Measurements from ENCODE around the gene PDZRN3. TPM values are rescaled to one million over a fixed set of nuclear protein-coding genes. Genes with fewer than 3 reads are reported as not detected.

The PDZRN3 gene
- total RNA-seq, 1 experiment from 2014 or later = 12.5 TPM

DNA sequence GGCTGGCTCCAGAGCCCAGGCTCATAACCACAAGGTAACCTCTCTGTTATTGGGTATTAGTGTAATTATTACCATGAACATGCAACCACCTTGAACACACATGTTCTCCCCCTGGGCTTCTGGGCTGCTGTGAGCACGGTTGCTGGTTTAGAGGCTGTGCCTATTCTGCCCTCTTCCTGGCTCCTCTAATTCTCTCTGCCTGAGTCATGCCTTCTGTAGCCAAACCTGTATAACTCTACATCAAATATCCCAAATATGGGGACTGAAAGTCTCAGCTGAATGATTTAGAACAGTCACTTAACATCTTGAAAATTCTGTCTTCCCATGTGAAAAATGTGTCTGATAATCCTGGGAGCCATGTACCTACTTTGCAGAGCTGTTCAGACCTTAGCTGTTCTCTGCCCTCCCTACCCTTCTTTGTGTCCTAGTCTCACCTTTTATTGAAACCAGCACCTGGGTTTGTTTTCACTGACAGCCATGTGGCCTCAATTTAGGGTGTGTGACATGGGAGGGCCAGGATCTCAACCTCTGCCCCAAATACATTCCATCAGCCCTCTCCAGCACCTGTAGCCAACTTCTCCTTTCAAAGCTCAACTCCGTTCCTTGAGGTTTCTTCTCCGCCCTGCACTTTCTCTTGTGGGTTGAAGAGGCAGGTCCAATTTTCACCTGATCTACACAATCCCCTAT lies 60.7 kb downstream of the PDZRN3 start:
- Histone ChIP-seq H3K4me1 (peaks cover 49% of the 10 kb centered on the region), H3K4me3 (ENCODE audit: low read depth, low read length) (no peak overlapping the region), H3K27me3 (replicated peaks; ENCODE audit: control insufficient read depth, insufficient read depth, low read length) (no peaks in the 10 kb centered on the region), H3K36me3 (ENCODE audit: control insufficient read depth, insufficient read depth, low read length) (no peaks in the 10 kb centered on the region), H3K9me3 (no peaks in the 10 kb centered on the region)
- CTCF ChIA-PET = no interaction called here
- Mint-ChIP-seq H3K36me3 (ENCODE audit: insufficient read depth, unreplicated experiment) (no peaks in the 10 kb centered on the region), H3K27me3 (ENCODE audit: insufficient read depth, unreplicated experiment) (no peaks in the 10 kb centered on the region), H3K9me3 (ENCODE audit: unreplicated experiment) (no peaks in the 10 kb centered on the region), H3K4me1 (ENCODE audit: low read depth, unreplicated experiment) (peaks cover 37% of the 10 kb centered on the region), H3K4me3 (ENCODE audit: unreplicated experiment) (no peak overlapping the region), H3K27ac (ENCODE audit: unreplicated experiment) (peak overlapping the region; percentile 22)
- DNase-seq = no peak
- intact Hi-C loops (cut with micrococcal nuclease; ENCODE audit: unreplicated experiment) = no loop called here
- POLR2A ChIA-PET = no interaction called here
- TF ChIP-seq, protein P1, sequence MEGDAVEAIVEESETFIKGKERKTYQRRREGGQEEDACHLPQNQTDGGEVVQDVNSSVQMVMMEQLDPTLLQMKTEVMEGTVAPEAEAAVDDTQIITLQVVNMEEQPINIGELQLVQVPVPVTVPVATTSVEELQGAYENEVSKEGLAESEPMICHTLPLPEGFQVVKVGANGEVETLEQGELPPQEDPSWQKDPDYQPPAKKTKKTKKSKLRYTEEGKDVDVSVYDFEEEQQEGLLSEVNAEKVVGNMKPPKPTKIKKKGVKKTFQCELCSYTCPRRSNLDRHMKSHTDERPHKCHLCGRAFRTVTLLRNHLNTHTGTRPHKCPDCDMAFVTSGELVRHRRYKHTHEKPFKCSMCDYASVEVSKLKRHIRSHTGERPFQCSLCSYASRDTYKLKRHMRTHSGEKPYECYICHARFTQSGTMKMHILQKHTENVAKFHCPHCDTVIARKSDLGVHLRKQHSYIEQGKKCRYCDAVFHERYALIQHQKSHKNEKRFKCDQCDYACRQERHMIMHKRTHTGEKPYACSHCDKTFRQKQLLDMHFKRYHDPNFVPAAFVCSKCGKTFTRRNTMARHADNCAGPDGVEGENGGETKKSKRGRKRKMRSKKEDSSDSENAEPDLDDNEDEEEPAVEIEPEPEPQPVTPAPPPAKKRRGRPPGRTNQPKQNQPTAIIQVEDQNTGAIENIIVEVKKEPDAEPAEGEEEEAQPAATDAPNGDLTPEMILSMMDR (IDR thresholded peaks at IDR 0.05; ENCODE audit: insufficient read depth in 1 of 2, low read depth in 1 of 2, low read length in 1 of 2, severe bottlenecking in 1 of 2, unreplicated experiment in 1 of 2) = no peak
- no TSS peak for BruUV-seq (replicated peaks)

- Histone ChIP-seq H3K36me3 (ENCODE audit: control insufficient read depth, insufficient read depth, low read length) (no peaks in the 10 kb centered on the region), H3K4me3 (ENCODE audit: low read depth, low read length) (no peak overlapping the region), H3K27me3 (replicated peaks; ENCODE audit: control insufficient read depth, insufficient read depth, low read length) (no peaks in the 10 kb centered on the region), H3K4me1 (peaks cover 34% of the 10 kb centered on the region), H3K9me3 (no peaks in the 10 kb centered on the region)
- TF ChIP-seq, protein P1 (IDR thresholded peaks at IDR 0.05; ENCODE audit: insufficient read depth in 1 of 2, low read depth in 1 of 2, low read length in 1 of 2, severe bottlenecking in 1 of 2, unreplicated experiment in 1 of 2) = no peak
- Mint-ChIP-seq H3K4me3 (ENCODE audit: unreplicated experiment) (no peak overlapping the region), H3K36me3 (ENCODE audit: insufficient read depth, unreplicated experiment) (no peaks in the 10 kb centered on the region), H3K27ac (ENCODE audit: unreplicated experiment) (no peak overlapping the region), H3K9me3 (ENCODE audit: unreplicated experiment) (no peaks in the 10 kb centered on the region), H3K4me1 (ENCODE audit: low read depth, unreplicated experiment) (peaks cover 23% of the 10 kb centered on the region), H3K27me3 (ENCODE audit: insufficient read depth, unreplicated experiment) (no peaks in the 10 kb centered on the region)
- BruUV-seq (replicated peaks) = no TSS peak
- DNase-seq = no peak
- CTCF ChIA-PET = no interaction called here
- POLR2A ChIA-PET = interaction anchor here (0.6 kb wide), 1 partner anchor 186 kb away, joined by 4 read pairs; no protein-coding TSS in a partner anchor
- intact Hi-C loops (cut with micrococcal nuclease; ENCODE audit: unreplicated experiment) = no loop called here
Measured at GRCh38 chr3:73561494-73561893, 63.2 kb downstream of the PDZRN3 start.

GRCh38 chr3:73559749-73560148 lies 65.0 kb downstream of the PDZRN3 start:
- Mint-ChIP-seq H3K9me3 (ENCODE audit: unreplicated experiment) (no peaks in the 10 kb centered on the region), H3K27ac (ENCODE audit: unreplicated experiment) (no peak overlapping the region), H3K4me1 (ENCODE audit: low read depth, unreplicated experiment) (peaks cover 22% of the 10 kb centered on the region), H3K36me3 (ENCODE audit: insufficient read depth, unreplicated experiment) (no peaks in the 10 kb centered on the region), H3K27me3 (ENCODE audit: insufficient read depth, unreplicated experiment) (no peaks in the 10 kb centered on the region), H3K4me3 (ENCODE audit: unreplicated experiment) (no peak overlapping the region)
- Histone ChIP-seq H3K36me3 (ENCODE audit: control insufficient read depth, insufficient read depth, low read length) (no peaks in the 10 kb centered on the region), H3K4me1 (peaks cover 34% of the 10 kb centered on the region), H3K27me3 (replicated peaks; ENCODE audit: control insufficient read depth, insufficient read depth, low read length) (no peaks in the 10 kb centered on the region), H3K9me3 (no peaks in the 10 kb centered on the region), H3K4me3 (ENCODE audit: low read depth, low read length) (no peak overlapping the region)
- BruUV-seq (replicated peaks) = no TSS peak
- CTCF ChIA-PET = no interaction called here
- no peak for DNase-seq
- TF ChIP-seq, protein P1 (IDR thresholded peaks at IDR 0.05; ENCODE audit: insufficient read depth in 1 of 2, low read depth in 1 of 2, low read length in 1 of 2, severe bottlenecking in 1 of 2, unreplicated experiment in 1 of 2) = no peak
- POLR2A ChIA-PET = no interaction called here
- intact Hi-C loops (cut with micrococcal nuclease; ENCODE audit: unreplicated experiment) = no loop called here
